SK-N-SH treated with all-trans-retinoic acid at 6 μM for 48 hours (cell line): ENCODE measurements around the gene MALRD1.

Experiments
- ARNTL ChIP-seq: fragments of 450-650 bp; formaldehyde crosslinking; IDR thresholded peaks from 2 replicates; pipeline ENCODE4 v1.5.0; 2020; ENCODE audit warnings: low read depth, mild to moderate bottlenecking, moderate library complexity, borderline replicate concordance
- CSRNP3 ChIP-seq: fragments of 250-450 bp; sonication (Bioruptor Pico); IDR thresholded peaks from 2 replicates; pipeline ENCODE4 v1.5.1; 2021; ENCODE audit warnings: mild to moderate bottlenecking, moderate library complexity
- ESRRG ChIP-seq: fragments of 250-450 bp; sonication (Bioruptor Pico); IDR thresholded peaks from 2 replicates; pipeline ENCODE4 v1.6.1; 2021; ENCODE audit warnings: mild to moderate bottlenecking
- OSR1 ChIP-seq: fragments of 250-450 bp; sonication (Bioruptor Pico); IDR thresholded peaks from 2 replicates; pipeline ENCODE4 v1.8.0; 2022; ENCODE audit warnings: moderate library complexity, mild to moderate bottlenecking, inconsistent platforms
- PPARA ChIP-seq: fragments of 250-450 bp; sonication (Bioruptor Pico); IDR thresholded peaks from 2 replicates; pipeline ENCODE4 v1.5.0; 2020; ENCODE audit warnings: mild to moderate bottlenecking, borderline replicate concordance
- RARB ChIP-seq: fragments of 250-450 bp; sonication (Bioruptor Pico); IDR thresholded peaks from 2 replicates; pipeline ENCODE4 v1.8.0; 2021; ENCODE audit warnings: mild to moderate bottlenecking, moderate library complexity
- SNAI2 ChIP-seq: fragments of 250-450 bp; sonication (Bioruptor Pico); IDR thresholded peaks from 2 replicates; pipeline ENCODE4 v1.5.0; 2020; ENCODE audit warnings: mild to moderate bottlenecking, moderate library complexity
- ZFP3 ChIP-seq: fragments of 250-450 bp; sonication (Bioruptor Pico); IDR thresholded peaks from 2 replicates; pipeline ENCODE4 v1.5.0; 2020; ENCODE audit warnings: mild to moderate bottlenecking, moderate library complexity
- ZFP30 ChIP-seq: fragments of 450-650 bp; formaldehyde crosslinking; IDR thresholded peaks from 2 replicates; pipeline ENCODE4 v1.5.0; 2022; ENCODE audit warnings: mild to moderate bottlenecking, moderate library complexity
- ZNF565 ChIP-seq: fragments of 450-650 bp; formaldehyde crosslinking; conservative IDR thresholded peaks from 2 replicates; pipeline ENCODE4 v1.5.0; 2020; ENCODE audit warnings: low read depth, mild to moderate bottlenecking, moderate library complexity
- ZNF8 ChIP-seq: fragments of 450-650 bp; formaldehyde crosslinking; IDR thresholded peaks from 2 replicates; pipeline ENCODE4 v1.5.0; 2020; ENCODE audit warnings: mild to moderate bottlenecking, moderate library complexity
- TF ChIP-seq, protein P1 (sequence below): fragments of 250-450 bp; sonication (Bioruptor Pico); IDR thresholded peaks from 2 replicates; pipeline ENCODE4 v1.8.0; 2020; ENCODE audit warnings: mild to moderate bottlenecking, moderate library complexity, borderline replicate concordance
- TF ChIP-seq, protein P2 (sequence below): fragments of 250-450 bp; sonication (Bioruptor Pico); IDR thresholded peaks from 2 replicates; pipeline ENCODE4 v1.8.0; 2021; ENCODE audit warnings: low read depth, mild to moderate bottlenecking, moderate library complexity, borderline replicate concordance
- TF ChIP-seq, protein P3 (sequence below): fragments of 250-450 bp; sonication (Bioruptor Pico); IDR thresholded peaks from 2 replicates; pipeline ENCODE4 v1.5.1; 2020; ENCODE audit warnings: low read depth, mild to moderate bottlenecking, moderate library complexity

DNA sequence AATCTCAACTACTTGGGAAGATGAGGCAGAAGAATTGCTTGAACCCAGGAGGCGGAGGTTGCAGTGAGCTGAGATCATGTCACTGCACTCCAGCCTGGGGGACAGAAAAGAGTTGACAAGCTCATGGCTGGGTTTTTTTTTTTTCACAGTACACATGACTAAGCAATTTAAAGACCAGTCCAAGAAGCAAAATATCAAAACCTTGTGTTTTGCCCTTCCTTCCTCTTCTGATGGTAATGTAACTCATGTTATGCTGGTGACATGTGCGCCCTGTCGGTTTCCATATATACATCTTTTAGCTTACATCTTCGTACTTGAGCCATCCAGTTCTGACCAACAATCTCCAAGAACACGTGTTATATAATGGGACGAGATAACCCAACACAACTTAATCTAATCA lies 530.0 kb downstream of the MALRD1 start:
- TF ChIP-seq, protein P1, sequence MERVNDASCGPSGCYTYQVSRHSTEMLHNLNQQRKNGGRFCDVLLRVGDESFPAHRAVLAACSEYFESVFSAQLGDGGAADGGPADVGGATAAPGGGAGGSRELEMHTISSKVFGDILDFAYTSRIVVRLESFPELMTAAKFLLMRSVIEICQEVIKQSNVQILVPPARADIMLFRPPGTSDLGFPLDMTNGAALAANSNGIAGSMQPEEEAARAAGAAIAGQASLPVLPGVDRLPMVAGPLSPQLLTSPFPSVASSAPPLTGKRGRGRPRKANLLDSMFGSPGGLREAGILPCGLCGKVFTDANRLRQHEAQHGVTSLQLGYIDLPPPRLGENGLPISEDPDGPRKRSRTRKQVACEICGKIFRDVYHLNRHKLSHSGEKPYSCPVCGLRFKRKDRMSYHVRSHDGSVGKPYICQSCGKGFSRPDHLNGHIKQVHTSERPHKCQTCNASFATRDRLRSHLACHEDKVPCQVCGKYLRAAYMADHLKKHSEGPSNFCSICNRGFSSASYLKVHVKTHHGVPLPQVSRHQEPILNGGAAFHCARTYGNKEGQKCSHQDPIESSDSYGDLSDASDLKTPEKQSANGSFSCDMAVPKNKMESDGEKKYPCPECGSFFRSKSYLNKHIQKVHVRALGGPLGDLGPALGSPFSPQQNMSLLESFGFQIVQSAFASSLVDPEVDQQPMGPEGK (CRISPR knock-in tag): no peak
- TF ChIP-seq ZFP3 (CRISPR knock-in tag) (no peak), ARNTL (CRISPR knock-in tag) (no peak), PPARA (CRISPR knock-in tag) (no peak), SNAI2 (CRISPR knock-in tag) (no peak), RARB (CRISPR knock-in tag) (no peak), ZNF8 (CRISPR knock-in tag) (no peak), CSRNP3 (CRISPR knock-in tag) (no peak), ZFP30 (CRISPR knock-in tag) (no peak), ZNF565 (CRISPR knock-in tag) (no peak), ESRRG (CRISPR knock-in tag) (no peak), OSR1 (CRISPR knock-in tag) (no peak)
- TF ChIP-seq, protein P2, sequence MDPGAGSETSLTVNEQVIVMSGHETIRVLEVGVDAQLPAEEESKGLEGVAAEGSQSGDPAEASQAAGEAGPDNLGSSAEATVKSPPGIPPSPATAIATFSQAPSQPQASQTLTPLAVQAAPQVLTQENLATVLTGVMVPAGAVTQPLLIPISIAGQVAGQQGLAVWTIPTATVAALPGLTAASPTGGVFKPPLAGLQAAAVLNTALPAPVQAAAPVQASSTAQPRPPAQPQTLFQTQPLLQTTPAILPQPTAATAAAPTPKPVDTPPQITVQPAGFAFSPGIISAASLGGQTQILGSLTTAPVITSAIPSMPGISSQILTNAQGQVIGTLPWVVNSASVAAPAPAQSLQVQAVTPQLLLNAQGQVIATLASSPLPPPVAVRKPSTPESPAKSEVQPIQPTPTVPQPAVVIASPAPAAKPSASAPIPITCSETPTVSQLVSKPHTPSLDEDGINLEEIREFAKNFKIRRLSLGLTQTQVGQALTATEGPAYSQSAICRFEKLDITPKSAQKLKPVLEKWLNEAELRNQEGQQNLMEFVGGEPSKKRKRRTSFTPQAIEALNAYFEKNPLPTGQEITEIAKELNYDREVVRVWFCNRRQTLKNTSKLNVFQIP (CRISPR knock-in tag): no peak
- TF ChIP-seq, protein P3, sequence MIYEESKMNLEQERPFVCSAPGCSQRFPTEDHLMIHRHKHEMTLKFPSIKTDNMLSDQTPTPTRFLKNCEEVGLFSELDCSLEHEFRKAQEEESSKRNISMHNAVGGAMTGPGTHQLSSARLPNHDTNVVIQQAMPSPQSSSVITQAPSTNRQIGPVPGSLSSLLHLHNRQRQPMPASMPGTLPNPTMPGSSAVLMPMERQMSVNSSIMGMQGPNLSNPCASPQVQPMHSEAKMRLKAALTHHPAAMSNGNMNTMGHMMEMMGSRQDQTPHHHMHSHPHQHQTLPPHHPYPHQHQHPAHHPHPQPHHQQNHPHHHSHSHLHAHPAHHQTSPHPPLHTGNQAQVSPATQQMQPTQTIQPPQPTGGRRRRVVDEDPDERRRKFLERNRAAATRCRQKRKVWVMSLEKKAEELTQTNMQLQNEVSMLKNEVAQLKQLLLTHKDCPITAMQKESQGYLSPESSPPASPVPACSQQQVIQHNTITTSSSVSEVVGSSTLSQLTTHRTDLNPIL (CRISPR knock-in tag): no peak
